IMR-90 (cell line): ENCODE data around the gene IFT57. TPM values are rescaled to one million over a fixed set of nuclear protein-coding genes. Genes with fewer than 3 reads are reported as not detected.

ENCODE experiments used
- ATAC-seq: fragments of 200-7000 bp; cut with Tn5 transposase; 2 replicates; pipeline ENCODE4 v1.9.1; 2020; ENCODE audit warnings: low read depth, mild to moderate bottlenecking, moderate library complexity
- BruUV-seq: library from RNA; stranded (reverse); fragments of 400-500 nt; replicated peaks from 2 replicates; lab custom pipeline; 2021; lab: Mats Ljungman, UMichigan
- CTCF ChIA-PET: fragments of 300-600 bp; formaldehyde crosslinking; extraction: SDS; loops from one replicate; lab custom pipeline; 2021; ENCODE audit warnings: antibody characterized with exemption; lab: Yijun Ruan, JAX
- POLR2A ChIA-PET: fragments of 300-600 bp; sonication (Branson Sonifier 250); formaldehyde crosslinking; loops from one replicate; lab custom pipeline; 2022; ENCODE audit warnings: antibody characterized with exemption; ENCODE audit not compliant: unreplicated experiment; lab: Charles Lee
- DNase-seq: peaks from one replicate; pipeline ENCODE4 v3.0.0; 2013
- H2AFZ ChIP-seq: replicated peaks from 2 replicates; pipeline ENCODE3; 2013; ENCODE audit warnings: low read length, mild to moderate bottlenecking; ENCODE audit not compliant: poor library complexity
- H2AK5ac ChIP-seq: 2 replicates; pipeline ENCODE4 v1.6.1; 2013; ENCODE audit warnings: low read depth, low read length, inconsistent platforms
- H2AK9ac ChIP-seq: replicated peaks from 2 replicates; pipeline ENCODE3; 2013; ENCODE audit warnings: mild to moderate bottlenecking, low read depth, low read length, moderate library complexity; ENCODE audit not compliant: poor library complexity
- H2BK120ac ChIP-seq: 2 replicates; pipeline ENCODE4 v1.6.1; 2013; ENCODE audit warnings: low read depth, low read length, inconsistent platforms
- H2BK15ac ChIP-seq: 3 replicates; pipeline ENCODE4 v1.6.1; 2013; ENCODE audit warnings: low read depth, low read length, inconsistent platforms
- H2BK20ac ChIP-seq: 2 replicates; pipeline ENCODE4 v1.6.1; 2013; ENCODE audit warnings: low read depth, mild to moderate bottlenecking, inconsistent platforms, low read length, moderate library complexity
- H2BK5ac ChIP-seq: 2 replicates; pipeline ENCODE4 v1.6.1; 2013; ENCODE audit warnings: mild to moderate bottlenecking, low read depth, low read length, inconsistent platforms; ENCODE audit not compliant: poor library complexity, severe bottlenecking
- H3K14ac ChIP-seq: replicated peaks from 2 replicates; pipeline ENCODE4 v1.6.1; 2013; ENCODE audit warnings: low read depth, low read length, inconsistent platforms
- H3K18ac ChIP-seq: 2 replicates; pipeline ENCODE4 v1.6.1; 2013; ENCODE audit warnings: low read depth, low read length, control low read depth
- H3K23ac ChIP-seq: 2 replicates; pipeline ENCODE4 v1.6.1; 2013; ENCODE audit warnings: low read depth, low read length, inconsistent platforms
- H3K27ac ChIP-seq: 2 replicates; pipeline ENCODE4 v1.5.1; 2013; ENCODE audit warnings: mild to moderate bottlenecking, control low read depth, low read length; ENCODE audit not compliant: insufficient read depth
- H3K27me3 ChIP-seq: 2 replicates; pipeline ENCODE4 v1.6.1; 2013; ENCODE audit warnings: low read length; ENCODE audit not compliant: control insufficient read depth, insufficient read depth
- H3K36me3 ChIP-seq: 2 replicates; pipeline ENCODE4 v1.6.1; 2013; ENCODE audit warnings: low read length, mixed read lengths; ENCODE audit not compliant: control insufficient read depth, insufficient read depth
- H3K4ac ChIP-seq: 2 replicates; pipeline ENCODE4 v1.6.1; 2013; ENCODE audit warnings: low read depth, low read length, inconsistent platforms
- H3K4me1 ChIP-seq: 2 replicates; pipeline ENCODE4 v1.6.1; 2013; ENCODE audit warnings: low read length, mixed read lengths; ENCODE audit not compliant: control insufficient read depth, insufficient read depth
- H3K4me2 ChIP-seq: 2 replicates; pipeline ENCODE4 v1.6.1; 2013; ENCODE audit warnings: low read depth, mild to moderate bottlenecking, control low read depth, low read length, moderate library complexity
- H3K4me3 ChIP-seq: 2 replicates; pipeline ENCODE4 v1.5.1; 2013; ENCODE audit warnings: low read depth, mild to moderate bottlenecking, control low read depth, low read length, moderate library complexity; ENCODE audit not compliant: insufficient read depth
- H3K56ac ChIP-seq: 2 replicates; pipeline ENCODE4 v1.6.1; 2013; ENCODE audit warnings: low read length, inconsistent platforms; ENCODE audit not compliant: insufficient read depth; ENCODE audit errors: extremely low read depth
- H3K79me1 ChIP-seq, 2 experiments: 2 replicates each; pipeline ENCODE4 v1.6.1; 2013; ENCODE audit warnings: low read length in 2 of 2, inconsistent platforms in 1 of 2, low read depth in 1 of 2
- H3K9ac ChIP-seq: 2 replicates; pipeline ENCODE4 v1.6.1; 2013; ENCODE audit warnings: low read depth, low read length, control low read depth
- H3K9me1 ChIP-seq: 2 replicates; pipeline ENCODE4 v1.6.1; 2013; ENCODE audit warnings: low read length, inconsistent platforms; ENCODE audit not compliant: insufficient read depth
- H3K9me3 ChIP-seq: 2 replicates; pipeline ENCODE4 v1.6.1; 2013; ENCODE audit warnings: low read length; ENCODE audit not compliant: control insufficient read depth, insufficient read depth
- H4K20me1 ChIP-seq: 2 replicates; pipeline ENCODE4 v1.6.1; 2013; ENCODE audit warnings: low read length, inconsistent platforms; ENCODE audit not compliant: insufficient read depth
- H4K5ac ChIP-seq: 2 replicates; pipeline ENCODE4 v1.6.1; 2013; ENCODE audit warnings: mild to moderate bottlenecking, low read depth, low read length, control low read depth
- H4K8ac ChIP-seq, 2 experiments: 2 replicates each; pipeline ENCODE4 v1.6.1; 2013; ENCODE audit warnings: low read depth in 2 of 2, low read length in 2 of 2, control low read depth in 1 of 2, inconsistent platforms in 1 of 2
- H4K91ac ChIP-seq: 2 replicates; pipeline ENCODE4 v1.6.1; 2013; ENCODE audit warnings: low read depth, low read length, inconsistent platforms; ENCODE audit not compliant: insufficient read depth
- BHLHE40 ChIP-seq: fragments of 150-350 bp; IDR thresholded peaks from 2 replicates; pipeline ENCODE4 v1.6.1; 2016; ENCODE audit warnings: mild to moderate bottlenecking, low read depth, low read length
- CEBPB ChIP-seq: IDR thresholded peaks from 2 replicates; pipeline ENCODE4 v1.6.1; 2012; ENCODE audit warnings: low read depth, low read length, improper control_type of control experiment
- CHD1 ChIP-seq: IDR thresholded peaks from 2 replicates; pipeline ENCODE4 v1.6.1; 2012; ENCODE audit warnings: low read depth, low read length, improper control_type of control experiment
- ELK1 ChIP-seq: fragments of 150-350 bp; IDR thresholded peaks from 2 replicates; pipeline ENCODE4 v1.6.1; 2016; ENCODE audit warnings: low read depth, mild to moderate bottlenecking, low read length, moderate library complexity, borderline replicate concordance
- FOS ChIP-seq: fragments of 150-350 bp; IDR thresholded peaks from 2 replicates; pipeline ENCODE4 v1.6.1; 2016; ENCODE audit warnings: low read depth, low read length
- MAFK ChIP-seq: IDR thresholded peaks from 2 replicates; pipeline ENCODE4 v1.6.1; 2012; ENCODE audit warnings: low read depth, low read length, improper control_type of control experiment
- MAZ ChIP-seq: IDR thresholded peaks from 2 replicates; pipeline ENCODE4 v1.6.1; 2012; ENCODE audit warnings: low read depth, mild to moderate bottlenecking, low read length, improper control_type of control experiment, moderate library complexity, borderline replicate concordance
- MXI1 ChIP-seq: IDR thresholded peaks from 2 replicates; pipeline ENCODE4 v1.6.1; 2012; ENCODE audit warnings: low read depth, mild to moderate bottlenecking, low read length, moderate library complexity, borderline replicate concordance
- NFE2L2 ChIP-seq: fragments of 150-350 bp; IDR thresholded peaks from 2 replicates; pipeline ENCODE4 v1.6.1; 2016; ENCODE audit warnings: low read depth, mild to moderate bottlenecking, low read length
- POLR2A ChIP-seq: IDR thresholded peaks from 2 replicates; pipeline ENCODE4 v1.6.1; 2012; ENCODE audit warnings: mild to moderate bottlenecking, low read depth, low read length
- RAD21 ChIP-seq: IDR thresholded peaks from 2 replicates; pipeline ENCODE4 v1.6.1; 2012; ENCODE audit warnings: low read length, improper control_type of control experiment
- RCOR1 ChIP-seq: IDR thresholded peaks from 2 replicates; pipeline ENCODE4 v1.6.1; 2012; ENCODE audit warnings: mild to moderate bottlenecking, low read length, improper control_type of control experiment; ENCODE audit not compliant: insufficient replicate concordance
- RFX5 ChIP-seq: IDR thresholded peaks from 2 replicates; pipeline ENCODE4 v1.8.0; 2012; ENCODE audit warnings: low read depth, mild to moderate bottlenecking, low read length, moderate library complexity
- SMC3 ChIP-seq: fragments of 150-350 bp; IDR thresholded peaks from 2 replicates; pipeline ENCODE4 v1.6.1; 2016; ENCODE audit warnings: low read depth, mild to moderate bottlenecking, antibody characterized with exemption, low read length, moderate library complexity
- WGBS, 2 experiments: methylation state at CpG; one replicate each; pipeline versions ENCODE4 v1.1.5 to v1.1.7; 2013; ENCODE audit warnings: missing lambda C conversion rate in 2 of 2; ENCODE audit not compliant: insufficient read length in 1 of 2; ENCODE audit errors: extremely low coverage in 2 of 2; 5-methylcytosine and 5-hydroxymethylcytosine counted together
- dilution Hi-C: fragments of 300-500 bp; cut with HindIII; formaldehyde crosslinking; loops from one replicate; pipeline ENCODE4 v1.14.3; 2018; ENCODE audit warnings: low sequenced_read_pairs; ENCODE audit not compliant: unreplicated experiment
- in situ Hi-C: fragments of 300-500 bp; cut with MboI; formaldehyde crosslinking; loops from 3 replicates; pipeline ENCODE4 v1.14.3; 2019; ENCODE audit warnings: low sequenced_read_pairs, inconsistent platforms, mixed read lengths
- intact Hi-C: fragments of 100-400 bp; cut with micrococcal nuclease; formaldehyde crosslinking; loops from 2 replicates; pipeline ENCODE4 v1.10.0; 2022
- polyA plus RNA-seq, 3 experiments: library from polyadenylated mRNA; depleted of rRNA; stranded (reverse); fragments of >200 nt; gene quantifications; 2 replicates each; pipeline ENCODE4 v1.2.3, GENCODE V29; 2012; ENCODE audit warnings: low replicate concordance in 1 of 3
- total RNA-seq: library from RNA; depleted of rRNA; stranded (reverse); fragments of >200 nt; gene quantifications from 2 replicates; pipeline ENCODE4 v1.2.3, GENCODE V29; 2012

Gene IFT57
- total and polyA plus RNA-seq, 2 of the 4 experiments (the other 2 are of a cell fraction): 30.0 to 35.3 TPM

GRCh38 chr3:108159865-108160264, 62.4 kb downstream of the IFT57 start:
- H3K4me1 ChIP-seq: peaks cover 3% of the 10 kb centered on the region
- H2BK120ac ChIP-seq: no peak overlapping the region
- peaks cover 4% of the 10 kb centered on the region; the same call in 1 of the 2 replicates for H3K9me1 ChIP-seq
- ChIA-PET CTCF (no interaction called here), POLR2A (no interaction called here)
- no peak overlapping the region for H3K14ac ChIP-seq
- no TSS peak for BruUV-seq
- H4K91ac ChIP-seq: no peak overlapping the region
- no peaks in the 10 kb centered on the region for H3K27me3 ChIP-seq
- H3K23ac ChIP-seq: no peak overlapping the region
- H2AFZ ChIP-seq: no peak overlapping the region
- no CpG with 5 or more reads among the region's 1 CpG for WGBS, 2 experiments
- intact Hi-C loops (loop anchor here (10.0 kb wide), 2 partner anchors 245 to 395 kb away; no protein-coding TSS in a partner anchor), in situ Hi-C loops (no loop called here), dilution Hi-C loops (no loop called here)
- no peak overlapping the region for H3K56ac ChIP-seq
- TF ChIP-seq FOS (no peak), SMC3 (no peak), NFE2L2 (no peak), MAZ (no peak), RCOR1 (no peak), MXI1 (no peak), POLR2A (no peak), CHD1 (no peak), RFX5 (no peak), MAFK (no peak), ELK1 (no peak), RAD21 (no peak), BHLHE40 (no peak), CEBPB (no peak)
- H3K9ac ChIP-seq: no peak overlapping the region
- H4K8ac ChIP-seq: no peak overlapping the region
- H3K18ac ChIP-seq: no peak overlapping the region
- no peaks in the 10 kb centered on the region for H3K9me3 ChIP-seq
- H4K5ac ChIP-seq: no peak overlapping the region
- no peaks in the 10 kb centered on the region for H3K79me1 ChIP-seq
- no peak overlapping the region for H2AK5ac ChIP-seq
- H2BK15ac ChIP-seq: no peak overlapping the region
- H2BK20ac ChIP-seq: no peak overlapping the region
- no peak overlapping the region for H3K4me2 ChIP-seq
- H2BK5ac ChIP-seq: no peak overlapping the region
- no peaks in the 10 kb centered on the region for H4K20me1 ChIP-seq
- H3K27ac ChIP-seq: no peak overlapping the region
- H3K4ac ChIP-seq: no peak overlapping the region
- H3K36me3 ChIP-seq: peaks cover 1% of the 10 kb centered on the region; the same call in 1 of the 2 replicates
- no peak overlapping the region for H3K4me3 ChIP-seq
- DNase-seq: peak; percentile 66
- no peak overlapping the region for H2AK9ac ChIP-seq
- peak; percentile 64 for ATAC-seq
